HG03108 (cell line): ENCODE results near the gene FGF18.

Experiments used
- ATAC-seq: cut with Tn5 transposase; IDR thresholded peaks from one replicate; pipeline ENCODE4 v1.9.1; 2021; ENCODE audit warnings: moderate library complexity; ENCODE audit not compliant: unreplicated experiment

The FGF18 gene

GRCh38 chr5:171464829-171465228 lies 45.4 kb downstream of the FGF18 start:
- ATAC-seq = no peak

GRCh38 chr5:171467107-171467506 lies 47.7 kb downstream of the FGF18 start:
- no peak for ATAC-seq

GRCh38 chr5:171469326-171469725 lies 49.9 kb downstream of the FGF18 start:
- ATAC-seq = no peak

- ATAC-seq = no peak
Measured at GRCh38 chr5:171470420-171470819, 51.0 kb downstream of the FGF18 start.

GRCh38 chr5:171474230-171474813 lies 54.9 kb downstream of the FGF18 start:
- no peak for ATAC-seq

- ATAC-seq = no peak
Measured at GRCh38 chr5:171475596-171475995, 56.1 kb downstream of the FGF18 start.

GRCh38 chr5:171476701-171477100 lies 57.3 kb downstream of the FGF18 start:
- ATAC-seq = no peak

- ATAC-seq = no peak
Measured at GRCh38 chr5:171477101-171477500, 57.7 kb downstream of the FGF18 start.

- ATAC-seq = no peak
Measured at GRCh38 chr5:171477666-171478065, 58.2 kb downstream of the FGF18 start.

- ATAC-seq = no peak
Measured at GRCh38 chr5:171478946-171479775, 59.7 kb downstream of the FGF18 start.

GRCh38 chr5:171479776-171480125 lies 60.3 kb downstream of the FGF18 start:
- no peak for ATAC-seq

GRCh38 chr5:171480239-171480638 lies 60.8 kb downstream of the FGF18 start:
- ATAC-seq = no peak

- ATAC-seq = no peak
Measured at GRCh38 chr5:171481571-171482433, 62.4 kb downstream of the FGF18 start.

- ATAC-seq = no peak
Measured at GRCh38 chr5:171482434-171482730, 62.9 kb downstream of the FGF18 start.

- ATAC-seq = no peak
Measured at GRCh38 chr5:171483551-171484135, 64.2 kb downstream of the FGF18 start.

- no peak for ATAC-seq
Measured at GRCh38 chr5:171484460-171484899, 65.0 kb downstream of the FGF18 start.

GRCh38 chr5:171485668-171486067 lies 66.2 kb downstream of the FGF18 start:
- ATAC-seq = no peak

- ATAC-seq = no peak
Measured at GRCh38 chr5:171486613-171487012, 67.2 kb downstream of the FGF18 start.

GRCh38 chr5:171488876-171489275 lies 69.4 kb downstream of the FGF18 start:
- no peak for ATAC-seq

GRCh38 chr5:171492781-171493180 lies 73.3 kb downstream of the FGF18 start:
- no peak for ATAC-seq

GRCh38 chr5:171493646-171494393 lies 74.4 kb downstream of the FGF18 start:
- no peak for ATAC-seq
